Stimulated activated CD8-positive, alpha-beta memory T cell treated with anti-CD3 and anti-CD28 coated beads, Interleukin-15, amount 100 ng/mL, for 48 hours (primary cell): ENCODE measurements around the gene OSBPL10.

Experiments used
- DNase-seq, 2 donors: peaks; one replicate each; pipeline ENCODE4 v3.0.0-alpha.2; 2020; ENCODE audit warnings: low read depth in 2 of 2

The OSBPL10 gene

GRCh38 chr3:31744913-31745312, 236.1 kb downstream of the OSBPL10 start:
- DNase-seq = no peak

GRCh38 chr3:31743331-31744089, 237.6 kb downstream of the OSBPL10 start:
- DNase-seq = no peak

- no peak for DNase-seq
Observed at GRCh38 chr3:31740397-31740796, 240.7 kb downstream of the OSBPL10 start.

- no peak for DNase-seq
Observed at GRCh38 chr3:31738412-31738811, 242.7 kb downstream of the OSBPL10 start.

- no peak for DNase-seq
Observed at GRCh38 chr3:31735667-31736066, 245.4 kb downstream of the OSBPL10 start.

- no peak for DNase-seq
Observed at GRCh38 chr3:31733234-31733667, 247.8 kb downstream of the OSBPL10 start.

- no peak for DNase-seq
Observed at GRCh38 chr3:31732548-31732947, 248.5 kb downstream of the OSBPL10 start.

- DNase-seq = no peak
Observed at GRCh38 chr3:31729573-31729972, 251.5 kb downstream of the OSBPL10 start.

GRCh38 chr3:31729082-31729481, 252.0 kb downstream of the OSBPL10 start:
- no peak for DNase-seq

GRCh38 chr3:31728403-31728802, 252.7 kb downstream of the OSBPL10 start:
- DNase-seq = no peak

- DNase-seq = no peak
Observed at GRCh38 chr3:31725976-31726375, 255.1 kb downstream of the OSBPL10 start.

GRCh38 chr3:31725568-31725967, 255.5 kb downstream of the OSBPL10 start:
- DNase-seq = no peak

GRCh38 chr3:31724651-31725050, 256.4 kb downstream of the OSBPL10 start:
- DNase-seq = no peak

- DNase-seq = no peak
Observed at GRCh38 chr3:31724116-31724515, 256.9 kb downstream of the OSBPL10 start.

GRCh38 chr3:31723701-31724100, 257.4 kb downstream of the OSBPL10 start:
- DNase-seq = no peak

GRCh38 chr3:31721676-31722075, 259.4 kb downstream of the OSBPL10 start:
- no peak for DNase-seq

- no peak for DNase-seq
Observed at GRCh38 chr3:31714495-31715280, 266.4 kb downstream of the OSBPL10 start.

- DNase-seq = no peak
Observed at GRCh38 chr3:31713816-31714215, 267.2 kb downstream of the OSBPL10 start.

- no peak for DNase-seq
Observed at GRCh38 chr3:31710123-31710803, 270.8 kb downstream of the OSBPL10 start.

- DNase-seq = no peak
Observed at GRCh38 chr3:31709526-31709925, 271.5 kb downstream of the OSBPL10 start.

GRCh38 chr3:31709005-31709404, 272.1 kb downstream of the OSBPL10 start:
- no peak for DNase-seq

- no peak for DNase-seq
Observed at GRCh38 chr3:31707286-31707685, 273.8 kb downstream of the OSBPL10 start.

- DNase-seq = no peak
Observed at GRCh38 chr3:31705736-31706135, 275.3 kb downstream of the OSBPL10 start.
